Activated T-helper 17 cell treated with anti-CD3 and anti-CD28 coated beads, Interleukin-2, amount 50 U/mL, for 72 hours (primary cell): ENCODE data around the gene USP3. TPM values are rescaled to one million over a fixed set of nuclear protein-coding genes. Genes with fewer than 3 reads are reported as not detected.
"Not testable (repeated sequence)": the region's sequence is repeated elsewhere in the genome, so short reads cannot be mapped to it uniquely, and the experiment has no call there.

Source experiments
- ATAC-seq: fragments of 150-1000 bp; cut with Tn5 transposase; replicated peaks from 2 replicates; pipeline ENCODE4 v1.10.0; 2021; ENCODE audit warnings: mild to moderate bottlenecking, moderate library complexity
- H3K27ac Mint-ChIP-seq: one replicate; pipeline ENCODE4 v1.8.0; 2022; ENCODE audit warnings: mixed read lengths
- H3K27me3 Mint-ChIP-seq: one replicate; pipeline ENCODE4 v1.8.0; 2022; ENCODE audit warnings: mixed read lengths
- H3K36me3 Mint-ChIP-seq: one replicate; pipeline ENCODE4 v1.8.0; 2022; ENCODE audit warnings: low read depth, mild to moderate bottlenecking, mixed read lengths
- H3K4me1 Mint-ChIP-seq: one replicate; pipeline ENCODE4 v1.8.0; 2022; ENCODE audit warnings: mixed read lengths
- H3K4me3 Mint-ChIP-seq: one replicate; pipeline ENCODE4 v1.8.0; 2022; ENCODE audit warnings: mild to moderate bottlenecking, mixed read lengths
- H3K9me3 Mint-ChIP-seq: one replicate; pipeline ENCODE4 v1.8.0; 2022; ENCODE audit warnings: mixed read lengths
- total RNA-seq, 2 donors: library from RNA; stranded (reverse); gene quantifications; one replicate each; pipeline ENCODE4 v1.2.3, GENCODE V29; 2022

USP3 gene
- total RNA-seq, 2 donors from 2014 or later = 60.9 to 102 TPM

- peaks cover 26% of the 10 kb centered on the region for H3K4me1 Mint-ChIP-seq
- peak overlapping the region; percentile 60 for H3K27ac Mint-ChIP-seq
- H3K36me3 Mint-ChIP-seq = no peaks in the 10 kb centered on the region
- peak overlapping the region; percentile 69 for H3K4me3 Mint-ChIP-seq
- no peaks in the 10 kb centered on the region for H3K27me3 Mint-ChIP-seq
- H3K9me3 Mint-ChIP-seq = no peaks in the 10 kb centered on the region
- peak; percentile 82 for ATAC-seq
These were observed 17.2 kb upstream of the USP3 start for GRCh38 chr15:63487076-63487757.

GRCh38 chr15:63487758-63488397 is 16.5 kb upstream of the USP3 start:
- H3K4me1 Mint-ChIP-seq = peaks cover 26% of the 10 kb centered on the region
- not testable (repeated sequence) for ATAC-seq, H3K36me3 Mint-ChIP-seq, H3K27me3 Mint-ChIP-seq, H3K9me3 Mint-ChIP-seq
- peak overlapping the region; percentile 60 for H3K27ac Mint-ChIP-seq
- H3K4me3 Mint-ChIP-seq = peak overlapping the region; percentile 69

GRCh38 chr15:63488398-63488960 is 15.9 kb upstream of the USP3 start:
- Mint-ChIP-seq H3K27me3 (no peaks in the 10 kb centered on the region), H3K4me3 (no peak overlapping the region), H3K4me1 (peaks cover 31% of the 10 kb centered on the region), H3K36me3 (no peaks in the 10 kb centered on the region), H3K9me3 (no peaks in the 10 kb centered on the region), H3K27ac (no peak overlapping the region)
- ATAC-seq = no peak

GRCh38 chr15:63489352-63489751 is 15.0 kb upstream of the USP3 start:
- H3K27me3 Mint-ChIP-seq = no peaks in the 10 kb centered on the region
- H3K4me1 Mint-ChIP-seq = peaks cover 32% of the 10 kb centered on the region
- ATAC-seq = no peak
- H3K9me3 Mint-ChIP-seq = no peaks in the 10 kb centered on the region
- H3K27ac Mint-ChIP-seq = no peak overlapping the region
- no peak overlapping the region for H3K4me3 Mint-ChIP-seq
- no peaks in the 10 kb centered on the region for H3K36me3 Mint-ChIP-seq

- H3K36me3 Mint-ChIP-seq = no peaks in the 10 kb centered on the region
- H3K27me3 Mint-ChIP-seq = no peaks in the 10 kb centered on the region
- no peaks in the 10 kb centered on the region for H3K9me3 Mint-ChIP-seq
- H3K4me3 Mint-ChIP-seq = no peak overlapping the region
- H3K4me1 Mint-ChIP-seq = peaks cover 39% of the 10 kb centered on the region
- no peak overlapping the region for H3K27ac Mint-ChIP-seq
- ATAC-seq = no peak
These were observed 13.9 kb upstream of the USP3 start for GRCh38 chr15:63490345-63491034.

- H3K27me3 Mint-ChIP-seq = no peaks in the 10 kb centered on the region
- H3K9me3 Mint-ChIP-seq = no peaks in the 10 kb centered on the region
- no peak for ATAC-seq
- peaks cover 39% of the 10 kb centered on the region for H3K4me1 Mint-ChIP-seq
- no peak overlapping the region for H3K4me3 Mint-ChIP-seq
- H3K27ac Mint-ChIP-seq = peak overlapping the region; percentile 65
- no peaks in the 10 kb centered on the region for H3K36me3 Mint-ChIP-seq
These were observed 13.1 kb upstream of the USP3 start for GRCh38 chr15:63491116-63491827.

- Mint-ChIP-seq H3K4me1 (peaks cover 41% of the 10 kb centered on the region), H3K4me3 (no peak overlapping the region), H3K9me3 (no peaks in the 10 kb centered on the region)
These were observed 12.4 kb upstream of the USP3 start for GRCh38 chr15:63491979-63492378.

GRCh38 chr15:63492541-63493077 is 11.8 kb upstream of the USP3 start:
- H3K27ac Mint-ChIP-seq = peak overlapping the region; percentile 78
- H3K4me1 Mint-ChIP-seq = peaks cover 35% of the 10 kb centered on the region
- H3K9me3 Mint-ChIP-seq = no peaks in the 10 kb centered on the region
- H3K4me3 Mint-ChIP-seq = peak overlapping the region; percentile 43
- no peaks in the 10 kb centered on the region for H3K36me3 Mint-ChIP-seq
- ATAC-seq = no peak
- H3K27me3 Mint-ChIP-seq = no peaks in the 10 kb centered on the region

More at GRCh38 chr15:63491979-63492378, 12.4 kb upstream of the USP3 start:
- Mint-ChIP-seq H3K27ac (no peak overlapping the region), H3K36me3 (no peaks in the 10 kb centered on the region), H3K27me3 (no peaks in the 10 kb centered on the region)
- ATAC-seq = no peak

- peak overlapping the region; percentile 43 for H3K4me3 Mint-ChIP-seq
- ATAC-seq = no peak
- no peaks in the 10 kb centered on the region for H3K27me3 Mint-ChIP-seq
- H3K27ac Mint-ChIP-seq = peak overlapping the region; percentile 78
- H3K4me1 Mint-ChIP-seq = peaks cover 35% of the 10 kb centered on the region
- H3K36me3 Mint-ChIP-seq = no peaks in the 10 kb centered on the region
- no peaks in the 10 kb centered on the region for H3K9me3 Mint-ChIP-seq
These were observed 11.0 kb upstream of the USP3 start for GRCh38 chr15:63493436-63493835.

- Mint-ChIP-seq H3K4me1 (peaks cover 35% of the 10 kb centered on the region), H3K36me3 (no peaks in the 10 kb centered on the region), H3K9me3 (no peaks in the 10 kb centered on the region), H3K27ac (peak overlapping the region; percentile 87), H3K27me3 (no peaks in the 10 kb centered on the region), H3K4me3 (peak overlapping the region; percentile 43)
- peak; percentile 70 for ATAC-seq
These were observed 10.0 kb upstream of the USP3 start for GRCh38 chr15:63494408-63494807.

- peaks cover 39% of the 10 kb centered on the region for H3K4me1 Mint-ChIP-seq
These were observed 9.1 kb upstream of the USP3 start for GRCh38 chr15:63495343-63495742.

GRCh38 chr15:63495780-63496488 is 8.5 kb upstream of the USP3 start:
- Mint-ChIP-seq H3K9me3 (no peaks in the 10 kb centered on the region), H3K27ac (no peak overlapping the region), H3K27me3 (no peaks in the 10 kb centered on the region), H3K4me1 (peaks cover 41% of the 10 kb centered on the region), H3K36me3 (no peaks in the 10 kb centered on the region), H3K4me3 (peak overlapping the region; percentile 43)
- no peak for ATAC-seq

More at GRCh38 chr15:63495343-63495742, 9.1 kb upstream of the USP3 start:
- Mint-ChIP-seq H3K4me3 (peak overlapping the region; percentile 43), H3K27me3 (no peaks in the 10 kb centered on the region), H3K27ac (peak overlapping the region; percentile 87), H3K9me3 (no peaks in the 10 kb centered on the region), H3K36me3 (no peaks in the 10 kb centered on the region)
- ATAC-seq = no peak

- Mint-ChIP-seq H3K9me3 (no peaks in the 10 kb centered on the region), H3K36me3 (no peaks in the 10 kb centered on the region), H3K4me3 (no peak overlapping the region), H3K27ac (no peak overlapping the region), H3K4me1 (peaks cover 49% of the 10 kb centered on the region), H3K27me3 (no peaks in the 10 kb centered on the region)
- ATAC-seq = peak; percentile 54
These were observed 6.5 kb upstream of the USP3 start for GRCh38 chr15:63497642-63498467.
